H1 (cell line): ENCODE measurements around the gene ELP5. TPM values are rescaled to one million over a fixed set of nuclear protein-coding genes. Genes with fewer than 3 reads are reported as not detected.

Experiments
- CTCF ChIA-PET: fragments of 300-600 bp; sonication (Branson Sonifier 250); formaldehyde crosslinking; loops from one replicate; lab custom pipeline; 2021; ENCODE audit not compliant: partially characterized antibody; lab: Charles Lee
- POLR2A ChIA-PET: fragments of 300-600 bp; sonication (Branson Sonifier 250); formaldehyde crosslinking; loops from one replicate; lab custom pipeline; 2021; ENCODE audit warnings: inconsistent platforms; ENCODE audit not compliant: partially characterized antibody; lab: Charles Lee
- DNase-seq, 2 experiments: peaks; one replicate each; pipeline versions ENCODE4 v3.0.0 to v3.0.0-alpha.2; 2010 to 2022; ENCODE audit warnings: low spot score in 2 of 2, low read depth in 1 of 2, mixed read lengths in 1 of 2
- FAIRE-seq: peaks from 2 replicates; lab custom pipeline; 2011; peaks lifted over from hg19 to GRCh38; lab: Jason Lieb, UNC
- H2AFZ ChIP-seq: 2 replicates; pipeline ENCODE4 v1.8.1; 2012; ENCODE audit warnings: low read length, inconsistent platforms
- H2AK5ac ChIP-seq: 2 replicates; pipeline ENCODE4 v1.6.1; 2013; ENCODE audit warnings: low read depth, low read length
- H2BK120ac ChIP-seq: replicated peaks from 2 replicates; pipeline ENCODE3; 2013; ENCODE audit warnings: low read depth, low read length, inconsistent platforms
- H2BK12ac ChIP-seq: 2 replicates; pipeline ENCODE4 v1.6.1; 2013; ENCODE audit warnings: low read depth, low read length
- H2BK15ac ChIP-seq: 2 replicates; pipeline ENCODE4 v1.6.1; 2013; ENCODE audit warnings: low read length
- H2BK20ac ChIP-seq: 2 replicates; pipeline ENCODE4 v1.6.1; 2013; ENCODE audit warnings: low read length
- H2BK5ac ChIP-seq: 2 replicates; pipeline ENCODE4 v1.6.1; 2013; ENCODE audit warnings: low read depth, low read length
- H3K14ac ChIP-seq: 2 replicates; pipeline ENCODE4 v1.6.1; 2013; ENCODE audit warnings: inconsistent platforms; ENCODE audit not compliant: insufficient read length
- H3K18ac ChIP-seq: 2 replicates; pipeline ENCODE4 v1.6.1; 2013; ENCODE audit warnings: low read length; ENCODE audit errors: extremely low read depth
- H3K23ac ChIP-seq: 2 replicates; pipeline ENCODE4 v1.6.1; 2013; ENCODE audit warnings: inconsistent platforms; ENCODE audit not compliant: insufficient read length
- H3K23me2 ChIP-seq: 2 replicates; pipeline ENCODE4 v1.6.1; 2013; ENCODE audit warnings: low read depth, low read length
- H3K27ac ChIP-seq: 2 replicates; pipeline ENCODE4 v1.6.1; 2011; ENCODE audit warnings: low read depth, low read length, inconsistent platforms
- H3K27me3 ChIP-seq, 4 experiments: replicated peaks in 1 of 4; 1 replicate in 1 of 4; 2 replicates in 3 of 4; pipeline versions ENCODE4 v1.6.1 to v1.8.1; 2011 to 2013; ENCODE audit warnings: low read length in 3 of 4, mild to moderate bottlenecking in 3 of 4, inconsistent platforms in 2 of 4, mixed read lengths in 2 of 4, moderate library complexity in 1 of 4; ENCODE audit not compliant: control insufficient read depth in 3 of 4, insufficient read depth in 3 of 4; ENCODE audit errors: extremely low read depth in 1 of 4
- H3K36me3 ChIP-seq, 4 experiments: 2 replicates each; pipeline versions ENCODE4 v1.6.1 to v1.8.1; 2011 to 2013; ENCODE audit warnings: mild to moderate bottlenecking in 4 of 4, low read length in 3 of 4, moderate library complexity in 2 of 4, control low read depth in 1 of 4, inconsistent platforms in 1 of 4; ENCODE audit not compliant: insufficient read depth in 4 of 4, control insufficient read depth in 2 of 4
- H3K4ac ChIP-seq: replicated peaks from 2 replicates; pipeline ENCODE3; 2013; ENCODE audit warnings: low read length, low read depth, mixed read lengths, inconsistent platforms; ENCODE audit not compliant: insufficient read length
- H3K4me1 ChIP-seq, 4 experiments: replicated peaks in 1 of 4; 1 replicate in 1 of 4; 2 replicates in 3 of 4; pipeline versions ENCODE4 v1.6.1 to v1.8.1; 2011 to 2013; ENCODE audit warnings: low read length in 3 of 4, inconsistent platforms in 2 of 4, mixed read lengths in 1 of 4; ENCODE audit not compliant: insufficient read depth in 4 of 4, control insufficient read depth in 3 of 4
- H3K4me2 ChIP-seq, 2 experiments: 2 replicates each; pipeline versions ENCODE4 v1.6.1 to v1.8.1; 2011 to 2013; ENCODE audit warnings: low read depth in 2 of 2, low read length in 2 of 2, control low read depth in 1 of 2, inconsistent platforms in 1 of 2, mild to moderate bottlenecking in 1 of 2; ENCODE audit not compliant: insufficient read depth in 1 of 2
- H3K4me3 ChIP-seq, 4 experiments: fragments of 200-600, 300-600 bp in 1 of 4; sonication (generic), shearing (Covaris generic), sonication (Bioruptor Twin) in 1 of 4; 2 replicates each; pipeline versions ENCODE4 v1.5.1 to v1.8.1; 2011 to 2016; ENCODE audit warnings: low read length in 4 of 4, low read depth in 3 of 4, control low read depth in 2 of 4, inconsistent platforms in 2 of 4, mild to moderate bottlenecking in 2 of 4, mixed read lengths in 1 of 4, moderate library complexity in 1 of 4; ENCODE audit not compliant: insufficient read depth in 2 of 4; ENCODE audit errors: extremely low read depth in 1 of 4
- H3K56ac ChIP-seq: replicated peaks from 2 replicates; pipeline ENCODE3; 2013; ENCODE audit warnings: low read depth, mild to moderate bottlenecking, mixed read lengths, low read length, inconsistent platforms; ENCODE audit not compliant: insufficient read length
- H3K79me1 ChIP-seq: 2 replicates; pipeline ENCODE4 v1.6.1; 2013; ENCODE audit warnings: low read depth, low read length, control low read depth
- H3K79me2 ChIP-seq, 2 experiments: 2 replicates each; pipeline versions ENCODE4 v1.6.1 to v1.8.1; 2012 to 2013; ENCODE audit warnings: low read length in 2 of 2, mild to moderate bottlenecking in 2 of 2, inconsistent platforms in 1 of 2; ENCODE audit not compliant: insufficient read depth in 2 of 2, control insufficient read depth in 1 of 2
- H3K9ac ChIP-seq, 4 experiments: replicated peaks in 1 of 4; 1 replicate in 1 of 4; 2 replicates in 3 of 4; pipeline versions ENCODE4 v1.6.1 to v1.8.1; 2011 to 2013; ENCODE audit warnings: low read depth in 3 of 4, low read length in 3 of 4, control low read depth in 2 of 4, mild to moderate bottlenecking in 2 of 4, moderate library complexity in 2 of 4, inconsistent platforms in 1 of 4; ENCODE audit errors: extremely low read depth in 1 of 4
- H3K9me3 ChIP-seq, 2 experiments: 2 replicates each; pipeline versions ENCODE4 v1.6.1 to v1.8.1; 2012 to 2013; ENCODE audit warnings: mild to moderate bottlenecking in 2 of 2, moderate library complexity in 2 of 2, control low read depth in 1 of 2, inconsistent platforms in 1 of 2, low read depth in 1 of 2, low read length in 1 of 2, mixed read lengths in 1 of 2; ENCODE audit not compliant: insufficient read depth in 2 of 2
- H4K20me1 ChIP-seq, 2 experiments: replicated peaks in 1 of 2; 2 replicates each; pipeline versions ENCODE3 to v1.8.1; 2011 to 2013; ENCODE audit warnings: inconsistent platforms in 2 of 2, low read length in 2 of 2, mild to moderate bottlenecking in 1 of 2; ENCODE audit not compliant: insufficient read depth in 2 of 2, control insufficient read depth in 1 of 2
- H4K5ac ChIP-seq: 2 replicates; pipeline ENCODE4 v1.6.1; 2013; ENCODE audit warnings: low read length, low read depth, mixed read lengths, inconsistent platforms; ENCODE audit not compliant: insufficient read length
- H4K8ac ChIP-seq: 2 replicates; pipeline ENCODE4 v1.8.0; 2013; ENCODE audit warnings: mild to moderate bottlenecking, moderate library complexity, low read length, inconsistent platforms; ENCODE audit not compliant: insufficient read depth; ENCODE audit errors: extremely low read depth
- H4K91ac ChIP-seq: replicated peaks from 2 replicates; pipeline ENCODE3; 2013; ENCODE audit warnings: low read length, mixed read lengths, inconsistent platforms; ENCODE audit not compliant: insufficient read length
- BCL11A ChIP-seq, 2 experiments: IDR thresholded peaks; one replicate each; pipeline ENCODE4 v1.6.1; 2011; ENCODE audit warnings: low read depth in 2 of 2, low read length in 2 of 2, mild to moderate bottlenecking in 2 of 2
- EGR1 ChIP-seq: IDR thresholded peaks from 2 replicates; pipeline ENCODE4 v1.6.1; 2011; ENCODE audit warnings: low read depth, low read length, borderline replicate concordance
- KDM4A ChIP-seq: IDR thresholded peaks from one replicate; pipeline ENCODE4 v1.7.1; 2012; ENCODE audit warnings: low read depth, mild to moderate bottlenecking, moderate library complexity, low read length, inconsistent platforms; ENCODE audit not compliant: severe bottlenecking
- POLR2AphosphoS5 ChIP-seq: IDR thresholded peaks from 2 replicates; pipeline ENCODE4 v1.6.1; 2011; ENCODE audit warnings: low read depth, low read length
- RBBP5 ChIP-seq: IDR thresholded peaks from 2 replicates; pipeline ENCODE4 v1.7.1; 2012; ENCODE audit warnings: low read depth, mild to moderate bottlenecking, inconsistent platforms, low read length, moderate library complexity, borderline replicate concordance
- SP2 ChIP-seq: IDR thresholded peaks from 2 replicates; pipeline ENCODE4 v1.6.1; 2012; ENCODE audit warnings: mild to moderate bottlenecking, low read length, inconsistent platforms
- TCF12 ChIP-seq: IDR thresholded peaks from 2 replicates; pipeline ENCODE4 v1.6.1; 2011; ENCODE audit warnings: low read depth, mild to moderate bottlenecking, low read length
- YY1 ChIP-seq: IDR thresholded peaks from 2 replicates; pipeline ENCODE4 v1.6.1; 2011; ENCODE audit warnings: low read depth, mild to moderate bottlenecking, low read length
- WGBS, 2 experiments: shearing (Covaris generic) in 1 of 2; methylation state at CpG; one replicate each; pipeline versions ENCODE4 v1.1.6 to v1.1.7; 2013 to 2015; ENCODE audit warnings: low lambda C conversion rate in 2 of 2, mixed read lengths in 2 of 2, inconsistent platforms in 1 of 2, low coverage in 1 of 2, missing lambda C conversion rate in 1 of 2; ENCODE audit not compliant: insufficient replicate concordance in 2 of 2, insufficient coverage in 1 of 2, insufficient read length in 1 of 2; ENCODE audit errors: extremely low coverage in 1 of 2, missing lambda C conversion rate in 1 of 2; 5-methylcytosine and 5-hydroxymethylcytosine counted together
- polyA plus RNA-seq, 7 experiments: library from polyadenylated mRNA; depleted of rRNA in 3 of 7; stranded (reverse) in 5 of 7; unstranded in 2 of 7; fragments of >200 nt in 5 of 7; fragments of 200-250 nt in 2 of 7; gene quantifications; 1 replicate in 5 of 7; 2 replicates in 1 of 7; 4 replicates in 1 of 7; pipeline versions ENCODE4 v1.2.1 to v1.2.3, GENCODE V29; 2011 to 2013; ENCODE audit warnings: missing spikeins in 2 of 7, mixed read lengths in 2 of 7
- total RNA-seq: library from RNA; stranded (reverse); fragmentation: NEBNext Ultra II Directional; extraction: Animal tissue kit (Norgen Biotek cat#: 25700); gene quantifications from 2 replicates; pipeline ENCODE4 v1.2.1, GENCODE V29; 2021
- TF ChIP-seq, protein P1 (sequence below): IDR thresholded peaks from 2 replicates; pipeline ENCODE4 v1.6.1; 2012; ENCODE audit warnings: inconsistent platforms

The ELP5 gene
- total and polyA plus RNA-seq, 2 of the 8 experiments (the other 6 are each of a cell fraction or from before 2014, with no cell fraction given): 75.4 to 107 TPM

DNA sequence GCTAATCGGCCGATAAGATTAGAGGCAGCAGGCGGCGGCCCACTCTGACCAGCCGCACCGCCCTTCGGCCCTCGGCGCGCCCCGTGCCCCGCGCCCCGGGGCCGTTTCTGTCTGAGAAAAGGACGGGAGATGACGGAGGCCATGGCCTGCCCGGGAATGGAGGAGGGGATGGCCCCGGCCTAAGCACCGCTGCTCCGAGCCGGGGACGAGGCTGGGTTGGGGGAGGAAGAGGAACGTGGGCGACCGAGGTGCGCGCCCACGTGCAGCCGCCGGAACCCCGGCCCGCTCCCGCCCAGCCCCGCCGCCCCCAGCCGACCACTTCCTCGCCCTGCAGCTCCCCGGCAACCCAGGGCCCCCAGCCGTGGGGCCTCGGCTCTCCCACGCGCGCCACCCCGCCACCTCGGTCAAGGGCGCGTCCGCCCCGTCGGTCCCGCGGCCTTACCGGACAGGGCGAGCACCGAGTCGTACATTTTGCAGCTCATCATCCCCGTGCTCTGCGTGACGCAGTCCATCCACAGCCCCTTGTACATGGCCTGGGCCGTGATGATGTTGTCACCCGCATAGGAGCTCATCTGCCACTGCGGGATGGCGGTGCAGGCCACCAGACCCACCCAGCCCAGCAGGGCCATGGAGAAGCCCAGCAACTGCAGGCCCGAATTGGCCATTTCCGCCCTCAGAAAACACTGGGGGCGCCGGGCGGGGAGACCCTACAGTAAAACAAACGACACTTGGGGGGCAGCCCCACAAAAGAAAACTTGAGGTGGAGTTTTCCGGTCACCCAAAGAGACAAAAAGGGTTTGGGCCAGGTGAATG is 9.6 kb downstream of the ELP5 start:
- Histone ChIP-seq H3K79me2 (peaks cover 0 to 31% of the 10 kb centered on the region in 2 experiments; a peak in 2 of 4 replicates), H3K9ac (peak overlapping the region; percentile 94 to 98 (median 98))
- 1% methylated on average over 50 of the region's 71 CpGs; no CpG with 5 or more reads in 1 of the 2 experiments for WGBS, 2 experiments
- TF ChIP-seq, protein P1, sequence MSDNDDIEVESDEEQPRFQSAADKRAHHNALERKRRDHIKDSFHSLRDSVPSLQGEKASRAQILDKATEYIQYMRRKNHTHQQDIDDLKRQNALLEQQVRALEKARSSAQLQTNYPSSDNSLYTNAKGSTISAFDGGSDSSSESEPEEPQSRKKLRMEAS: peak; percentile 21
- TF ChIP-seq YY1 (no peak), TCF12 (no peak), BCL11A (IDR thresholded peaks at IDR 0.05; ENCODE audit: low read depth in 2 of 2, low read length in 2 of 2) (no peak), RBBP5 (peak; percentile 10; the same call in 1 of the 2 replicates), POLR2AphosphoS5 (peak; percentile 99), EGR1 (no peak), SP2 (no peak), KDM4A (no peak)

More for the DNA sequence above, 9.6 kb downstream of the ELP5 start:
- Histone ChIP-seq H3K14ac (peak overlapping the region; percentile 73), H2BK120ac (no peak overlapping the region), H3K36me3 (peaks cover 0 to 31% (median 12%) of the 10 kb centered on the region in 4 experiments; a peak in 5 of 8 replicates), H2AK5ac (peak overlapping the region; percentile 99; the same call in 1 of the 2 replicates), H3K4me1 (peaks cover 5 to 15% (median 6%) of the 10 kb centered on the region in 4 experiments; a peak in 6 of 7 replicates), H3K4me2 (peak overlapping the region; percentile 91 to 97), H3K27me3 (no peaks in the 10 kb centered on the region), H3K23me2 (peaks cover 13% of the 10 kb centered on the region), H3K56ac (peak overlapping the region; percentile 61), H2BK20ac (no peak overlapping the region), H2BK12ac (peak overlapping the region; percentile 98), H4K8ac (peak overlapping the region; percentile 98), H3K4me3 (peak overlapping the region; percentile 93 to 98 (median 96)), H3K79me1 (peaks cover 9% of the 10 kb centered on the region), H4K5ac (peak overlapping the region; percentile 67), H2BK15ac (no peak overlapping the region), H2BK5ac (peak overlapping the region; percentile 98), H4K91ac (peak overlapping the region; percentile 95), H3K18ac (peak overlapping the region; percentile 87), H4K20me1 (peaks cover 6 to 11% of the 10 kb centered on the region in 2 experiments), H2AFZ (no peak overlapping the region), H3K27ac (peak overlapping the region; percentile 91), H3K4ac (peak overlapping the region; percentile 96), H3K9me3 (no peaks in the 10 kb centered on the region), H3K23ac (no peak overlapping the region)
- FAIRE-seq: no peak
- DNase-seq: peak in 1 of 2 experiments; percentile 60
- POLR2A ChIA-PET: interaction anchor here (0.5 to 13.7 kb wide), 24 partner anchors 9 to 663 kb away, joined by 3 to 159 read pairs (median 6); partner anchors contain the start of genes ACADVL, CTDNEP1, DLG4 and DVL2
- CTCF ChIA-PET: interaction anchor here (1.0 to 1.5 kb wide), 3 partner anchors 10 to 48 kb away, joined by 3 to 4 read pairs (median 4); partner anchors contain the start of gene CTDNEP1
